ENCODE results near the gene NCAM1. TPM values are rescaled to one million over a fixed set of nuclear protein-coding genes. Genes with fewer than 3 reads are reported as not detected.

Gene NCAM1
- total and polyA plus RNA-seq, 8 donors, result 1.2 to 19.6 (median 3.6) TPM

DNA sequence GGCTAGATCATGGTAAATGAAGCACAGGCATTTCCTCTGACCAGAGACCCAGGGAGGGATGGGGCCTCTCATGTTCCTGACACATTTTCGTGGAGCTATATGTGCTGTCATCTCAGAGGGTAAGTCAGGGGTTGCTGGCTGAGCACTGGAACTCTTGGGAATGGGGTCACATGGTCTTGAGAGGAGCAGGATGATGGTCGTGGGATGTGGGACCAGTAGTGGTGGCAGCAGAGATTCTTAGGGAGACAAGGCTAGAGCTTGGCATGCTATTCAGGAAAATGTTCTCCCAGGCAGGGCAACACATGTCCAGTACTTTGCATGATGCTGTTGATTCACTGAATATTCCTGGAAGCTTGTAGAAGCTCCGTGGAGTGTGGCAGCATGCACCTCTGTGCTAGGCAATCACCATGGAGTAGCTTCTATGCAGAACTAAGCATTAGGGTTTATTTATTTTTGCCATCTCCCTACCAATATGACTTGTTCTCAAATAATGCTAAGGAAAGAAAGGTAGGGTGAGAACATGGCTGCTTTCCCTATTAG, 321.7 kb downstream of the NCAM1 start:
- Histone ChIP-seq H3K27ac (no peak overlapping the region), H3K27me3 (no peaks in the 10 kb centered on the region), H3K4me1 (no peaks in the 10 kb centered on the region), H3K9me3 (no peaks in the 10 kb centered on the region), H3K36me3 (no peaks in the 10 kb centered on the region), H3K4me3 (no peak overlapping the region)
- intact Hi-C loops (cut with DNase I), result loop anchor here in 2 of 3 donors (10.0 kb wide), 2 partner anchors 688 to 698 kb away; no protein-coding TSS in a partner anchor
- FAIRE-seq, result no peak
- no peak for DNase-seq
- whole genome bisulfite sequencing, 2 donors, result 30 to 57% methylated on average over 3 of the region's 3 CpGs
- TF ChIP-seq, protein P1, sequence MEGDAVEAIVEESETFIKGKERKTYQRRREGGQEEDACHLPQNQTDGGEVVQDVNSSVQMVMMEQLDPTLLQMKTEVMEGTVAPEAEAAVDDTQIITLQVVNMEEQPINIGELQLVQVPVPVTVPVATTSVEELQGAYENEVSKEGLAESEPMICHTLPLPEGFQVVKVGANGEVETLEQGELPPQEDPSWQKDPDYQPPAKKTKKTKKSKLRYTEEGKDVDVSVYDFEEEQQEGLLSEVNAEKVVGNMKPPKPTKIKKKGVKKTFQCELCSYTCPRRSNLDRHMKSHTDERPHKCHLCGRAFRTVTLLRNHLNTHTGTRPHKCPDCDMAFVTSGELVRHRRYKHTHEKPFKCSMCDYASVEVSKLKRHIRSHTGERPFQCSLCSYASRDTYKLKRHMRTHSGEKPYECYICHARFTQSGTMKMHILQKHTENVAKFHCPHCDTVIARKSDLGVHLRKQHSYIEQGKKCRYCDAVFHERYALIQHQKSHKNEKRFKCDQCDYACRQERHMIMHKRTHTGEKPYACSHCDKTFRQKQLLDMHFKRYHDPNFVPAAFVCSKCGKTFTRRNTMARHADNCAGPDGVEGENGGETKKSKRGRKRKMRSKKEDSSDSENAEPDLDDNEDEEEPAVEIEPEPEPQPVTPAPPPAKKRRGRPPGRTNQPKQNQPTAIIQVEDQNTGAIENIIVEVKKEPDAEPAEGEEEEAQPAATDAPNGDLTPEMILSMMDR (IDR thresholded peaks at IDR 0.05), result no peak
- no peak for ATAC-seq

DNA sequence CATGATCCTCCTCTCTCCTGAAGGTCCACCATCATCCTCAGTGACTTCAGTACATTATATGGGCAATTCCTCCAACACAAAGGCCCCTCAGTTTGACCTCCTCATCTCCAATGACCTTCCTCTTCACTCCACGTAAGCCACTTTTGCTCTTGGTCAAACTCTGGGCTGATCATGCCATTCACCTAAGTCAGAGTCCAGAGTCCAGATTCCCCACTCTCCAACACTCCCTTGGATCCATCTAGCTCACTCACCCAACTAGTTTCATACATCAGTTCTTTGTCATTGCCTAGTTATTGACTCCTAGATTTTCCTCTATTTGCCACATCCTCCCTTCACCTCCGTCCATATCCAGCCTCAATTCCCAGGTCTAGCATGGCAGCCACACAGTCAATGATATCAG, 322.7 kb downstream of the NCAM1 start:
- H3K4me3 ChIP-seq, result no peak overlapping the region
- intact Hi-C loops (cut with DNase I), result loop anchor here in 2 of 3 donors (10.0 kb wide), 2 partner anchors 689 to 699 kb away; no protein-coding TSS in a partner anchor
- no peaks in the 10 kb centered on the region for H3K27me3 ChIP-seq
- no peaks in the 10 kb centered on the region for H3K4me1 ChIP-seq
- DNase-seq, result no peak
- TF ChIP-seq, protein P1 (IDR thresholded peaks at IDR 0.05), result no peak
- H3K27ac ChIP-seq, result no peak overlapping the region
- no peaks in the 10 kb centered on the region for H3K36me3 ChIP-seq
- WGBS, 2 donors, result 71 to 77% methylated on average over 2 of the region's 2 CpGs
- no peaks in the 10 kb centered on the region for H3K9me3 ChIP-seq
- ATAC-seq, result no peak
- no peak for FAIRE-seq

DNA sequence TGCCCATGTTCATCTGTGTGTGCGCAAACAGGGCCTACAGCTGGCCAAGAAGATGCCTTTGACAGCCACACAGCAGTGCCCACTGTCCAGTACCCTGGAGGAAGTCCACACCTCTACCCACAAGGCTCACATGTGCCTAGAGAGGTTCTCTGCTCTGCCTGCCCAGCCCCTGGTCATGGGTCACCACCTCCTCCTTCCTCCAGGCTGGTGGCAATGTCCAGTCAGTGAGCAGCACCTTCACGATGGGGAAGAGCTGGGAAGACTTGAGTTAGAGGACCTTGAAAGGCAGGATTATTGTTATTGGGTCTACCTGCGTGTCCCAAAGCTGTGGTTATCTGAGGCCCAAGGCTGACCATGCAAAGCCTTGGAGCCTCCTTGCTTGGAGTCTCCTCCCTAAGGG, 324.8 kb downstream of the NCAM1 start:
- ATAC-seq (no peak), DNase-seq (no peak), FAIRE-seq (no peak)
- 78 to 79% methylated on average over 3 of the region's 3 CpGs for WGBS, 2 donors
- no peak overlapping the region for H3K27ac ChIP-seq
- no peaks in the 10 kb centered on the region for H3K36me3 ChIP-seq
- intact Hi-C loops (cut with DNase I), result loop anchor here in 2 of 3 donors (5.0 to 10.0 kb wide), 4 partner anchors 691 to 999 kb away; no protein-coding TSS in a partner anchor
- no peaks in the 10 kb centered on the region for H3K4me1 ChIP-seq
- TF ChIP-seq, protein P1 (IDR thresholded peaks at IDR 0.05), result no peak
- H3K9me3 ChIP-seq, result no peaks in the 10 kb centered on the region
- H3K27me3 ChIP-seq, result no peaks in the 10 kb centered on the region
- no peak overlapping the region for H3K4me3 ChIP-seq

DNA sequence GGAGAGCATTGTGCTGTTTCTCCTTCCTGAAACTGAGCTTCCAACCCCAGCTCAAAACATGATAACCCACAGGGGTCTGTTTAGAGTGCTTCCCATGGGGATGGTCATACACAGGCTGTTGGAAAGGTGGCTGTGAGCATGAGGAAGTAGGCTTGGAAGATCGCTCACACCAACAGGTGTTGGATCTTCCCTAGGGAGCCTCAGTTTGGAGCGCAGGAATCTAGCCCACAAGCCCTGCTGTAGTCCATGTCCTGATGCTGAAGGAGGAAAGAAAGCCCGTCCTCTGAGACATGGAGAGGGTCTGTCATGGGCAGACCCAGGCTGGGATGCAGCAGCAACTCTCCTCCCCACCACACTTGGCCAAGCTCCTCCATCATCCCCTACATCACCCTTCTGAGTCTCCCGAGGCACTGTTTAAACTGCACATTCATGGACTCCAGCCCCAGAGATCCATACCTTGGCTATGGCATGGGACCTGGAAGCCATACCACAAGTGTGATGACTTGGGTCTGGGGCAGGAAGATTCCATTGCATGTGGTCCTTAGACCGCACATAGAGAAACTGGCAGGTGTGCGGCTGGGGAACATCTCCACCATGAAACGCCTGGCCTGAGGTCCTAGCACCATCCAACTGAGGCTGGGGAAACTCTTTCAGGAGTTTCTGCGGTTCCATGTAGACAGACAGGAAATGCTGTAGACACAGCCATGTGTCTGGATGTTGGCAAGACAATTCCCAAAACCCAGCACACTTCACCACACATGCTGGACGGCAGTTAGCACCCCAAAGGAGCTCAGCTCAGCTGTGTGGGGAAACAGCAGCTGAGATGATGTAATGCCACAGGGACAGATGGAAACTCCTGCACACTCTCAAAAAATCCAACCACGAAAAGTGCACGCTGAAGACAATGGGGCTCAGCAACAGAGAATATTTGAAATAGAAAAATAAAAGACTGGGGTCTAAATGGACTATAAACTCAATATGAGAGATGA, 325.6 kb downstream of the NCAM1 start:
- H3K4me1 ChIP-seq, result no peaks in the 10 kb centered on the region
- H3K36me3 ChIP-seq, result no peaks in the 10 kb centered on the region
- H3K27ac ChIP-seq, result no peak overlapping the region
- TF ChIP-seq, protein P1 (IDR thresholded peaks at IDR 0.05), result no peak
- intact Hi-C loops (cut with DNase I), result loop anchor here in 2 of 3 donors (5.0 to 10.0 kb wide), 4 partner anchors 692 to 1000 kb away; no protein-coding TSS in a partner anchor
- ATAC-seq, result no peak
- DNase-seq, result no peak
- H3K4me3 ChIP-seq, result no peak overlapping the region
- no peaks in the 10 kb centered on the region for H3K9me3 ChIP-seq
- no peak for FAIRE-seq
- no peaks in the 10 kb centered on the region for H3K27me3 ChIP-seq
- WGBS, 2 donors, result 60 to 81% methylated on average over 11 of the region's 11 CpGs

Measured in pancreas (tissue), 10 donors.